GM12878 (cell line): Measurements from ENCODE around the gene HTR4. TPM values are rescaled to one million over a fixed set of nuclear protein-coding genes. Genes with fewer than 3 reads are reported as not detected.

Experiments
- ATAC-seq: fragments of 200-7000 bp; cut with Tn5 transposase; 3 replicates; pipeline ENCODE4 v1.9.1; 2020; ENCODE audit warnings: mild to moderate bottlenecking, moderate library complexity
- BruUV-seq: library from RNA; stranded (reverse); fragments of 400-500 nt; replicated peaks from 2 replicates; lab custom pipeline; 2021; lab: Mats Ljungman, UMichigan
- CTCF ChIA-PET: fragments of 300-600 bp; sonication (Branson Sonifier 250); formaldehyde crosslinking; extraction: SDS; loops from one replicate; lab custom pipeline; 2021; ENCODE audit warnings: inconsistent platforms; lab: Yijun Ruan, JAX
- POLR2A ChIA-PET: fragments of 350-600 bp; formaldehyde crosslinking; extraction: SDS; loops from one replicate; lab custom pipeline; 2021; ENCODE audit warnings: inconsistent platforms; lab: Charles Lee
- RAD21 ChIA-PET: fragments of 300-600 bp; sonication (Branson Sonifier 250); formaldehyde crosslinking; loops from one replicate; lab custom pipeline; 2023; ENCODE audit warnings: antibody characterized with exemption; ENCODE audit not compliant: unreplicated experiment; lab: Charles Lee
- SMC1A ChIA-PET: fragments of 300-600 bp; sonication (Branson Sonifier 250); formaldehyde crosslinking; loops from one replicate; lab custom pipeline; 2023; ENCODE audit not compliant: unreplicated experiment, uncharacterized antibody; lab: Charles Lee
- DNase-seq: peaks from one replicate; pipeline ENCODE4 v3.0.0-alpha.2; 2011; ENCODE audit warnings: low read depth, low spot score
- FAIRE-seq: peaks from 3 replicates; lab custom pipeline; 2011; peaks lifted over from hg19 to GRCh38; lab: Jason Lieb, UNC
- H2AFZ ChIP-seq: 2 replicates; pipeline ENCODE4 v1.6.0; 2011; ENCODE audit warnings: low read depth, low read length, control low read depth; ENCODE audit not compliant: control insufficient read depth
- H3K27ac ChIP-seq: 2 replicates; pipeline ENCODE4 v1.5.1; 2011; ENCODE audit warnings: control low read depth; ENCODE audit not compliant: control insufficient read depth, insufficient read depth
- H3K27me3 ChIP-seq, 2 experiments: replicated peaks in 1 of 2; 2 replicates each; pipeline versions ENCODE4 v1.6.0 to v1.6.1; 2011; ENCODE audit warnings: low read length in 1 of 2; ENCODE audit not compliant: control insufficient read depth in 2 of 2, insufficient read depth in 2 of 2
- H3K36me3 ChIP-seq, 2 experiments: 2 replicates each; pipeline ENCODE4 v1.5.1; 2011; ENCODE audit warnings: low read length in 1 of 2; ENCODE audit not compliant: control insufficient read depth in 2 of 2, insufficient read depth in 2 of 2
- H3K4me1 ChIP-seq: 2 replicates; pipeline ENCODE4 v1.6.1; 2011; ENCODE audit warnings: mild to moderate bottlenecking, low read length, moderate library complexity, mixed read lengths; ENCODE audit not compliant: control insufficient read depth, insufficient read depth
- H3K4me2 ChIP-seq: 2 replicates; pipeline ENCODE4 v1.6.0; 2011; ENCODE audit warnings: control low read depth; ENCODE audit not compliant: control insufficient read depth, insufficient read depth
- H3K4me3 ChIP-seq: fragments of 200-600 bp; sonication (generic); 2 replicates; pipeline ENCODE4 v1.5.1; 2016
- H3K79me2 ChIP-seq: 2 replicates; pipeline ENCODE4 v1.6.0; 2011; ENCODE audit warnings: low read length; ENCODE audit not compliant: control insufficient read depth, insufficient read depth
- H3K9ac ChIP-seq: 2 replicates; pipeline ENCODE4 v1.8.0; 2011; ENCODE audit warnings: low read length, control low read depth, mixed read lengths; ENCODE audit not compliant: control insufficient read depth, insufficient read depth
- H3K9me3 ChIP-seq: replicated peaks from 3 replicates; pipeline ENCODE4 v1.5.1; 2011; ENCODE audit warnings: mild to moderate bottlenecking, low read length; ENCODE audit not compliant: control insufficient read depth, insufficient read depth
- H4K20me1 ChIP-seq: 2 replicates; pipeline ENCODE4 v1.6.0; 2011; ENCODE audit not compliant: control insufficient read depth, insufficient read depth
- BACH1 ChIP-seq: fragments of 450-650 bp; IDR thresholded peaks from 2 replicates; pipeline ENCODE4 v1.6.1; 2017; ENCODE audit warnings: mild to moderate bottlenecking, borderline replicate concordance
- CEBPB ChIP-seq, 2 experiments: fragments of 150-350 bp in 1 of 2; IDR thresholded peaks; 2 replicates each; pipeline ENCODE4 v1.6.1; 2012 to 2014; ENCODE audit warnings: low read depth in 2 of 2, low read length in 2 of 2, borderline replicate concordance in 1 of 2, inconsistent platforms in 1 of 2
- CHD2 ChIP-seq: IDR thresholded peaks from 2 replicates; pipeline ENCODE4 v1.6.1; 2011; ENCODE audit warnings: low read depth, low read length, improper control_type of control experiment, borderline replicate concordance
- CREB1 ChIP-seq: IDR thresholded peaks from 2 replicates; pipeline ENCODE4 v1.6.1; 2012; ENCODE audit warnings: low read depth, mild to moderate bottlenecking, inconsistent platforms
- CREM ChIP-seq: IDR thresholded peaks from 2 replicates; pipeline ENCODE4 v1.6.1; 2014; ENCODE audit warnings: antibody characterized with exemption, low read depth
- EP300 ChIP-seq, 2 experiments: fragments of 150-350 bp in 1 of 2; IDR thresholded peaks; 2 replicates each; pipeline ENCODE4 v1.6.1; 2011 to 2012; ENCODE audit warnings: low read depth in 2 of 2, low read length in 2 of 2, borderline replicate concordance in 1 of 2, improper control_type of control experiment in 1 of 2, inconsistent platforms in 1 of 2; ENCODE audit not compliant: control insufficient read depth in 1 of 2
- FOS ChIP-seq: IDR thresholded peaks from 3 replicates; pipeline ENCODE4 v1.6.1; 2011; ENCODE audit warnings: borderline replicate concordance; ENCODE audit not compliant: insufficient read length; ENCODE audit errors: extremely low read depth
- FOXM1 ChIP-seq: IDR thresholded peaks from 2 replicates; pipeline ENCODE4 v1.6.1; 2012; ENCODE audit warnings: low read depth, mild to moderate bottlenecking, inconsistent platforms, low read length, moderate library complexity
- GATAD2B ChIP-seq: fragments of 450-650 bp; conservative IDR thresholded peaks from 2 replicates; pipeline ENCODE4 v1.6.1; 2017; ENCODE audit warnings: low read depth, mild to moderate bottlenecking, moderate library complexity
- MXI1 ChIP-seq: fragments of 150-350 bp; IDR thresholded peaks from 2 replicates; pipeline ENCODE4 v1.6.1; 2011; ENCODE audit warnings: low read depth, mild to moderate bottlenecking, inconsistent platforms, low read length, improper control_type of control experiment
- PKNOX1 ChIP-seq: fragments of 450-650 bp; IDR thresholded peaks from 2 replicates; pipeline ENCODE4 v1.6.1; 2016; ENCODE audit warnings: mild to moderate bottlenecking
- POLR2A ChIP-seq: IDR thresholded peaks from 2 replicates; pipeline ENCODE4 v1.6.1; 2011; ENCODE audit warnings: low read depth, mild to moderate bottlenecking, low read length
- RCOR1 ChIP-seq: conservative IDR thresholded peaks from 2 replicates; pipeline ENCODE4 v1.6.1; 2012; ENCODE audit warnings: low read depth, low read length, improper control_type of control experiment
- SMAD5 ChIP-seq: IDR thresholded peaks from 2 replicates; pipeline ENCODE4 v1.6.1; 2016; ENCODE audit warnings: antibody characterized with exemption, low read depth
- SMC3 ChIP-seq: IDR thresholded peaks from 2 replicates; pipeline ENCODE4 v1.6.1; 2011; ENCODE audit warnings: low read length, improper control_type of control experiment, borderline replicate concordance
- STAT3 ChIP-seq: IDR thresholded peaks from 2 replicates; pipeline ENCODE4 v1.6.1; 2011; ENCODE audit warnings: low read depth, low read length, improper control_type of control experiment
- USF1 ChIP-seq: IDR thresholded peaks from 2 replicates; pipeline ENCODE4 v1.6.1; 2011; ENCODE audit warnings: borderline replicate concordance, low read depth, mild to moderate bottlenecking, moderate library complexity, mixed read lengths, low read length; ENCODE audit not compliant: insufficient read depth; ENCODE audit errors: extremely low read length
- WRNIP1 ChIP-seq: IDR thresholded peaks from 2 replicates; pipeline ENCODE4 v1.6.1; 2011; ENCODE audit warnings: low read depth, low read length, improper control_type of control experiment, borderline replicate concordance
- in situ Hi-C: fragments of 300-500 bp; cut with MboI; formaldehyde crosslinking; loops from 9 replicates; pipeline ENCODE4 v1.14.3; 2018; ENCODE audit warnings: mixed read lengths
- intact Hi-C: fragments of 100-400 bp; cut with micrococcal nuclease; formaldehyde crosslinking; loops from one replicate; pipeline ENCODE4 v1.14.2; 2022; ENCODE audit not compliant: unreplicated experiment
- polyA plus RNA-seq, 11 experiments: library from polyadenylated mRNA; depleted of rRNA in 4 of 11; unstranded in 6 of 11; stranded (reverse) in 5 of 11; fragments of >200 nt; fragmentation: Nextera tagmentation in 4 of 11; fragmentation: Illumina TruSeq in 1 of 11; extraction: Ambion mirVana in 4 of 11; extraction: Trizol in 1 of 11; gene quantifications; 1 replicate in 1 of 11; 2 replicates in 10 of 11; pipeline versions ENCODE4 v1.2.1 to v1.2.3, GENCODE V29; 2011 to 2016; ENCODE audit warnings: inconsistent platforms in 2 of 11, missing spikeins in 2 of 11, low read depth in 1 of 11
- total RNA-seq, 4 experiments: library from RNA; depleted of rRNA in 3 of 4; stranded (reverse); fragments of >200 nt in 3 of 4; fragmentation: Illumina TruSeq in 1 of 4; extraction: Trizol in 1 of 4; gene quantifications; 2 replicates each; pipeline versions ENCODE4 v1.2.1 to v1.2.3, GENCODE V29; 2013 to 2021
- TF ChIP-seq, protein P1 (sequence below): fragments of 450-650 bp; IDR thresholded peaks from 2 replicates; pipeline ENCODE4 v1.6.1; 2017; ENCODE audit warnings: low read depth, mild to moderate bottlenecking, moderate library complexity
- TF ChIP-seq, protein P2 (sequence below): fragments of 450-650 bp; IDR thresholded peaks from 2 replicates; pipeline ENCODE4 v1.6.1; 2017; ENCODE audit warnings: borderline replicate concordance

Gene HTR4
- total and polyA plus RNA-seq, 10 of the 15 experiments (the other 5 are each of a cell fraction or from before 2014, with no cell fraction given) = not detected

DNA sequence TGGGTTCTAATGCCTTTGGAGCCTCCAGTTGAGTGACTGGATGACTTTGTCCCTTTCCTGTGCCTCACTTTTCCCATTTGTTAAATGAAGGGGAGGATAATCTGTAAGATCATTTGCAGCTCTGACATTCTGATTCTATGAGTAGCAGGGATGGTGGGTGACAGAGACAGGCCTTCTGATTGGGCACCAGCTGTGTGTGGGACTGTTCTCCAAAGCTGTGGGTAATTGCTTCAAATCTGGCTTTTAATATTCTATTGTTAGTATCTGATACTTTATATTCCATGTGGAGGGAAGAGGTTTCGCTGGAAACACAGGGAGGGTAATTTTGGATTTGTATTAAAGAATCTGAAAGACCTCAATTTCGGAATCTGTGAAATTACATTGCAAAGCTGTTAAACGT lies 167.9 kb downstream of the HTR4 start (continued):
- TF ChIP-seq CREB1 (no peak), SMAD5 (no peak), MXI1 (no peak), STAT3 (no peak), BACH1 (no peak)
- TF ChIP-seq, protein P1, sequence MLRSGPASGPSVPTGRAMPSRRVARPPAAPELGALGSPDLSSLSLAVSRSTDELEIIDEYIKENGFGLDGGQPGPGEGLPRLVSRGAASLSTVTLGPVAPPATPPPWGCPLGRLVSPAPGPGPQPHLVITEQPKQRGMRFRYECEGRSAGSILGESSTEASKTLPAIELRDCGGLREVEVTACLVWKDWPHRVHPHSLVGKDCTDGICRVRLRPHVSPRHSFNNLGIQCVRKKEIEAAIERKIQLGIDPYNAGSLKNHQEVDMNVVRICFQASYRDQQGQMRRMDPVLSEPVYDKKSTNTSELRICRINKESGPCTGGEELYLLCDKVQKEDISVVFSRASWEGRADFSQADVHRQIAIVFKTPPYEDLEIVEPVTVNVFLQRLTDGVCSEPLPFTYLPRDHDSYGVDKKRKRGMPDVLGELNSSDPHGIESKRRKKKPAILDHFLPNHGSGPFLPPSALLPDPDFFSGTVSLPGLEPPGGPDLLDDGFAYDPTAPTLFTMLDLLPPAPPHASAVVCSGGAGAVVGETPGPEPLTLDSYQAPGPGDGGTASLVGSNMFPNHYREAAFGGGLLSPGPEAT = no peak

DNA sequence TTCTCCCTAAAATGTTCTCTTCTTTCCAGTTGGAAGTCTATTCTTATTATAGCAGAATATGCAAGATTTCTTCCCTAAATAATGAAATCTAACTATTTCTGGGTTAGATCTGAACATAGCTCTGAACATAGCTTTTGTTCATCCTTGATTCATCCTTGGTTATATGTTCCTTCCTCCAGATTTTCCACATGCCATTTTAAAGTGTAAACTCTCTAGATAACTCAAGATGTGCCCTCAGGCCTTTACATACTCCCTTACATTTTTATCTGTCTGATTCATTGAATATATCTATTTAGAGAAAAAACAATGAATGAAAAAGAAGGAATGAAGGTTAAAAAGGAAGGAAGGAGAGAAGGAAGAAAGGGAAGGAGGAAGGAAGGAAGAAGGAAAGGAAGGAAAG lies 169.7 kb downstream of the HTR4 start:
- Histone ChIP-seq H3K36me3 (no peaks in the 10 kb centered on the region), H3K27me3 (no peaks in the 10 kb centered on the region), H3K9ac (no peak overlapping the region), H3K4me1 (no peaks in the 10 kb centered on the region), H3K79me2 (no peaks in the 10 kb centered on the region), H2AFZ (no peak overlapping the region), H3K27ac (no peak overlapping the region), H3K4me2 (no peak overlapping the region), H3K9me3 (no peaks in the 10 kb centered on the region), H4K20me1 (no peaks in the 10 kb centered on the region), H3K4me3 (no peak overlapping the region)
- no peak for FAIRE-seq
- no TSS peak for BruUV-seq
- DNase-seq = no peak
- in situ Hi-C loops (loop anchor here (25.0 kb wide), 1 partner anchor 297 kb away; no protein-coding TSS in a partner anchor), intact Hi-C loops (loop anchor here (5.0 to 10.0 kb wide), 2 partner anchors 190 to 537 kb away; no protein-coding TSS in a partner anchor)
- ChIA-PET RAD21 (no interaction called here), SMC1A (no interaction called here), CTCF (interaction anchor here (0.8 to 3.2 kb wide), 2 partner anchors 26 to 76 kb away, joined by 3 to 8 read pairs; no protein-coding TSS in a partner anchor), POLR2A (no interaction called here)
- no peak for ATAC-seq
- TF ChIP-seq GATAD2B (no peak), EP300 (IDR thresholded peaks at IDR 0.05; ENCODE audit: borderline replicate concordance in 1 of 2, control insufficient read depth in 1 of 2, low read depth in 2 of 2, low read length in 2 of 2) (no peak), WRNIP1 (no peak), FOXM1 (no peak), CEBPB (IDR thresholded peaks at IDR 0.05; ENCODE audit: borderline replicate concordance in 1 of 2, low read depth in 2 of 2, low read length in 2 of 2) (no peak), CHD2 (no peak), POLR2A (no peak), SMC3 (no peak), FOS (no peak), USF1 (no peak), CREM (no peak), PKNOX1 (no peak), RCOR1 (no peak)
- TF ChIP-seq, protein P2, sequence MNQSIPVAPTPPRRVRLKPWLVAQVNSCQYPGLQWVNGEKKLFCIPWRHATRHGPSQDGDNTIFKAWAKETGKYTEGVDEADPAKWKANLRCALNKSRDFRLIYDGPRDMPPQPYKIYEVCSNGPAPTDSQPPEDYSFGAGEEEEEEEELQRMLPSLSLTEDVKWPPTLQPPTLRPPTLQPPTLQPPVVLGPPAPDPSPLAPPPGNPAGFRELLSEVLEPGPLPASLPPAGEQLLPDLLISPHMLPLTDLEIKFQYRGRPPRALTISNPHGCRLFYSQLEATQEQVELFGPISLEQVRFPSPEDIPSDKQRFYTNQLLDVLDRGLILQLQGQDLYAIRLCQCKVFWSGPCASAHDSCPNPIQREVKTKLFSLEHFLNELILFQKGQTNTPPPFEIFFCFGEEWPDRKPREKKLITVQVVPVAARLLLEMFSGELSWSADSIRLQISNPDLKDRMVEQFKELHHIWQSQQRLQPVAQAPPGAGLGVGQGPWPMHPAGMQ = no peak
